Vagina (tissue), 2 donors: ENCODE measurements around the gene NAMPT. TPM values are rescaled to one million over a fixed set of nuclear protein-coding genes. Genes with fewer than 3 reads are reported as not detected.

Experiments used
- DNase-seq, 2 donors: peaks; one replicate each; pipeline ENCODE4 v3.0.0-alpha.2; 2017; ENCODE audit errors: extremely low spot score in 2 of 2
- H3K27ac ChIP-seq: fragments of 200-600 bp; sonication (generic); one replicate; pipeline ENCODE4 v1.5.1; 2019
- H3K27me3 ChIP-seq: fragments of 200-600 bp; sonication (generic); one replicate; pipeline ENCODE4 v1.5.1; 2019
- H3K36me3 ChIP-seq, 2 donors: fragments of 200-600 bp; sonication (generic); one replicate each; pipeline ENCODE4 v1.5.1; 2017 to 2019
- H3K4me1 ChIP-seq: fragments of 200-600 bp; sonication (generic); one replicate; pipeline ENCODE4 v1.5.1; 2019
- H3K4me3 ChIP-seq, 2 donors: fragments of 200-600 bp; sonication (generic); 1 replicate in 1 of 2; 2 replicates in 1 of 2; pipeline ENCODE4 v1.5.1; 2016 to 2019
- H3K9me3 ChIP-seq: fragments of 200-600 bp; sonication (generic); one replicate; pipeline ENCODE4 v1.5.1; 2019
- POLR2A ChIP-seq, 2 donors: fragments of 450-650 bp; IDR thresholded peaks; one replicate each; pipeline ENCODE4 v1.6.1; 2017; ENCODE audit warnings: antibody characterized with exemption in 2 of 2, mild to moderate bottlenecking in 2 of 2, moderate library complexity in 2 of 2
- POLR2AphosphoS5 ChIP-seq, 2 donors: sonication (generic); formaldehyde crosslinking; IDR thresholded peaks; one replicate each; pipeline ENCODE4 v1.9.0; 2017; ENCODE audit warnings: antibody characterized with exemption in 2 of 2, mild to moderate bottlenecking in 2 of 2, low read depth in 1 of 2; ENCODE audit not compliant: insufficient read depth in 1 of 2
- intact Hi-C: fragments of 100-400 bp; cut with DNase I; formaldehyde crosslinking; loops from one replicate; pipeline ENCODE4 v1.15.1; 2023
- total RNA-seq: library from RNA; depleted of rRNA; stranded (reverse); fragments of >200 nt; gene quantifications from one replicate; pipeline ENCODE4 v1.2.3, GENCODE V29; 2016
- TF ChIP-seq, protein P1 (sequence below), 3 experiments: fragments of 450-650 bp in 2 of 3; fragments of 200-600 bp in 1 of 3; sonication (generic) in 1 of 3; IDR thresholded peaks; one replicate each; pipeline ENCODE4 v1.5.1; 2017 to 2019; ENCODE audit warnings: antibody characterized with exemption in 3 of 3, mild to moderate bottlenecking in 2 of 3, moderate library complexity in 2 of 3

The NAMPT gene
- total RNA-seq, 1 donor from 2014 or later = 400 TPM

GRCh38 chr7:106279425-106280197 lies 5.2 kb downstream of the NAMPT start:
- intact Hi-C loops = no loop called here
- no peak overlapping the region for H3K4me3 ChIP-seq
- no peak for DNase-seq
- no peak for TF ChIP-seq POLR2AphosphoS5 (IDR thresholded peaks at IDR 0.05; ENCODE audit: insufficient read depth in 1 of 2, low read depth in 1 of 2)
- no peak for TF ChIP-seq POLR2A (IDR thresholded peaks at IDR 0.05)
- TF ChIP-seq, protein P1, sequence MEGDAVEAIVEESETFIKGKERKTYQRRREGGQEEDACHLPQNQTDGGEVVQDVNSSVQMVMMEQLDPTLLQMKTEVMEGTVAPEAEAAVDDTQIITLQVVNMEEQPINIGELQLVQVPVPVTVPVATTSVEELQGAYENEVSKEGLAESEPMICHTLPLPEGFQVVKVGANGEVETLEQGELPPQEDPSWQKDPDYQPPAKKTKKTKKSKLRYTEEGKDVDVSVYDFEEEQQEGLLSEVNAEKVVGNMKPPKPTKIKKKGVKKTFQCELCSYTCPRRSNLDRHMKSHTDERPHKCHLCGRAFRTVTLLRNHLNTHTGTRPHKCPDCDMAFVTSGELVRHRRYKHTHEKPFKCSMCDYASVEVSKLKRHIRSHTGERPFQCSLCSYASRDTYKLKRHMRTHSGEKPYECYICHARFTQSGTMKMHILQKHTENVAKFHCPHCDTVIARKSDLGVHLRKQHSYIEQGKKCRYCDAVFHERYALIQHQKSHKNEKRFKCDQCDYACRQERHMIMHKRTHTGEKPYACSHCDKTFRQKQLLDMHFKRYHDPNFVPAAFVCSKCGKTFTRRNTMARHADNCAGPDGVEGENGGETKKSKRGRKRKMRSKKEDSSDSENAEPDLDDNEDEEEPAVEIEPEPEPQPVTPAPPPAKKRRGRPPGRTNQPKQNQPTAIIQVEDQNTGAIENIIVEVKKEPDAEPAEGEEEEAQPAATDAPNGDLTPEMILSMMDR (IDR thresholded peaks at IDR 0.05) = no peak
- peaks cover 0 to 22% of the 10 kb centered on the region in 2 donors for H3K36me3 ChIP-seq
- no peaks in the 10 kb centered on the region for H3K27me3 ChIP-seq
- H3K4me1 ChIP-seq = peaks cover 48% of the 10 kb centered on the region
- H3K9me3 ChIP-seq = no peaks in the 10 kb centered on the region
- no peak overlapping the region for H3K27ac ChIP-seq

DNA sequence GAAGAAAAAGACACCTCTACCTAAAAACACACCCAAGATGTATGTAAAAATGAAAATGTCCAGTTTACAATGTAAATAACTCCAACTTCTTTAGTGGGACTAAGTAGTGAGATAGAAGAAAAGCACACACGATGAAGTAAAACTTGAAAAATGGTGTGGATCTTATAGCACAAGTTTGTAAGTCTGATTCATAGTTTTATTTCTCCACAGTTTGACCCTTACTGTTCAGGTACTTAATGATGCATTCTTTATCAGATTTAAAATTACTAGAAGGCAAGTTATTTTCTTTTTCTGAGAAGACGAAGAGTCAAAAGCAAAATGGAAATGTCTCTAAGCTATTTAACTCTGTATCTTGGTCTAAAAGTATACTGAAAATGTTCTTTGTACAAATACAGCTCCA lies 6.1 kb downstream of the NAMPT start:
- peaks cover 0 to 31% of the 10 kb centered on the region in 2 donors for H3K36me3 ChIP-seq
- no peak overlapping the region for H3K27ac ChIP-seq
- intact Hi-C loops = no loop called here
- no peak for TF ChIP-seq POLR2A (IDR thresholded peaks at IDR 0.05)
- TF ChIP-seq, protein P1 (IDR thresholded peaks at IDR 0.05) = no peak
- DNase-seq = no peak
- H3K4me1 ChIP-seq = peaks cover 46% of the 10 kb centered on the region
- no peaks in the 10 kb centered on the region for H3K9me3 ChIP-seq
- H3K27me3 ChIP-seq = no peaks in the 10 kb centered on the region
- no peak overlapping the region for H3K4me3 ChIP-seq

DNA sequence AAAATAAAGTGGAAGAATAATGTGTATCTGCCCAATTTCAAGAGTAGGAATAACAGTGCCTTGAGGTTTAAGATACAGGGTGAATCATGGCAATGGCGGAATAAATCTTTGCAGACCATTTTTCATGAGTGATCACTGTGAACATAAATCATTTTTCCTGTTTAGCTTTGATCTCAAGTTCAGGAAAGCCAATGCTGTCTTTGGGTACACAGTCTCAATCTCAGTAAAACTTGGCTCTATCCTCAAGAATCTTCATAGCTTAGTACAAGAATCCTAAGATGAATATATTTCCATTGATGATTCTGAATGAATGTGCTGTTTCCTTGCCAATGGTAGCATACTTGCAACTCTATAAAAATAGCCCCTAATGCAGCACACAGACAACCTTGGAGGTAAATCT lies 6.8 kb downstream of the NAMPT start:
- peaks cover 0 to 38% of the 10 kb centered on the region in 2 donors for H3K36me3 ChIP-seq
- no peak for TF ChIP-seq POLR2AphosphoS5 (IDR thresholded peaks at IDR 0.05; ENCODE audit: insufficient read depth in 1 of 2, low read depth in 1 of 2)
- TF ChIP-seq POLR2A (IDR thresholded peaks at IDR 0.05) = no peak
- TF ChIP-seq, protein P1 (IDR thresholded peaks at IDR 0.05) = no peak
- no peaks in the 10 kb centered on the region for H3K9me3 ChIP-seq
- H3K27ac ChIP-seq = no peak overlapping the region
- H3K27me3 ChIP-seq = no peaks in the 10 kb centered on the region
- H3K4me3 ChIP-seq = no peak overlapping the region
- peaks cover 39% of the 10 kb centered on the region for H3K4me1 ChIP-seq
- DNase-seq = no peak
- intact Hi-C loops = no loop called here

DNA sequence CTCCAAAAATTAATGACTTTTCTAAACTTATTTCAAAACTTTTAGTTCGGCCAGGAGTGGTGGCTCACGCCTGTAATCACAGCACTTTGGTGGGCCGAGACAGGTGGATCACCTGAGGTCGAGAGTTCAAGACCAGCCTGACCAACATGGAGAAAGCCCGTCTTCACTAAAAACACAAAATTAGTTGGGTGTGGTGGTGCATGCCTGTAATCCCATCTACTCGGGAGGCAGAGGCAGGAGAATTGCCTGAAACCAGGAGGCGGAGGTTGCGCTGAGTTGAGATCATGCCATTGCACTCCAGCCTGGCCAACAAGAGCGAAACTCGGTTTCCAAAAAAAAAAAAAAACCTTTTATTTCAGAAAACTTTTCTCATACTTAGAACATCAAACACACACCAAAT lies 8.3 kb downstream of the NAMPT start:
- Histone ChIP-seq H3K36me3 (peaks cover 0 to 50% of the 10 kb centered on the region in 2 donors), H3K4me1 (peaks cover 26% of the 10 kb centered on the region), H3K27ac (no peak overlapping the region), H3K27me3 (no peaks in the 10 kb centered on the region), H3K9me3 (no peaks in the 10 kb centered on the region), H3K4me3 (no peak overlapping the region)
- intact Hi-C loops = no loop called here
- no peak for DNase-seq
- TF ChIP-seq POLR2A (IDR thresholded peaks at IDR 0.05) (no peak), POLR2AphosphoS5 (IDR thresholded peaks at IDR 0.05; ENCODE audit: insufficient read depth in 1 of 2, low read depth in 1 of 2) (no peak)
- TF ChIP-seq, protein P1 (IDR thresholded peaks at IDR 0.05) = no peak

DNA sequence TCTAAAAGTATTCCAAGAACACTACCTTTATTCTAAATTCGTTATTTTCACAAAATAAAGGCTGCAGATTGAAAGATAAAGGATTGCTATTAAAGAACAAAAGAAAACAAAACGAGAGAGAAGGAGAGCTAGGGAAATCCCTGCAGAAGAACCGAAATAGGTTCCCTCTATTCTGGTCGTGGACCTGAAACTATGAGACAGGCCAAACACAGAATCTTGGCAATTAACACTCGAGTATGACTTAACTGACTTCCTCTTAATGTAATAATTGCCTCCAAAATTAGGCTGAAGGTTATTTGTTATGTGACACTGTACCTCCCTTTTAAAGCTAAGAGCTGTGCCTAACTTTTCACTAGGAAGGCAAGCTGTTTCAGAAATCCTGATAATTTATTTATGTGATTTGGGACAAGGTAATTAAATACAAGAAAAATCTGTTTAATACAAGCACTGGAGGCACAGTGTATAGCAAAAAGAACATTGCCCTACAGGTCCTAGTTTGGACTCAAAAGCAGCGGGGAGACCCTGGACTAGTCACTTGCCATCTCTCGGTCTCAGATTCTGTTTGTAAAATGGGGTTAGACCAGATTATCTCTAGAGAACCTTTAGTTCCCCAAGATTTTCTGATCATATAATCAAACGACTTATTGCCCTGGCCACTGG lies 11.6 kb downstream of the NAMPT start:
- no peaks in the 10 kb centered on the region for H3K9me3 ChIP-seq
- H3K27me3 ChIP-seq = no peaks in the 10 kb centered on the region
- H3K4me1 ChIP-seq = peaks cover 7% of the 10 kb centered on the region
- H3K27ac ChIP-seq = no peak overlapping the region
- TF ChIP-seq POLR2AphosphoS5 (IDR thresholded peaks at IDR 0.05; ENCODE audit: insufficient read depth in 1 of 2, low read depth in 1 of 2) (no peak), POLR2A (IDR thresholded peaks at IDR 0.05) (no peak)
- TF ChIP-seq, protein P1 (IDR thresholded peaks at IDR 0.05) = no peak
- H3K36me3 ChIP-seq = peaks cover 4 to 81% of the 10 kb centered on the region in 2 donors
- H3K4me3 ChIP-seq = no peak overlapping the region
- DNase-seq = no peak
- intact Hi-C loops = no loop called here
